ENCODE results near the gene RHOH. TPM values are rescaled to one million over a fixed set of nuclear protein-coding genes. Genes with fewer than 3 reads are reported as not detected.

The RHOH gene
- total and polyA plus RNA-seq, 2 experiments from 2014 or later = not detected

DNA sequence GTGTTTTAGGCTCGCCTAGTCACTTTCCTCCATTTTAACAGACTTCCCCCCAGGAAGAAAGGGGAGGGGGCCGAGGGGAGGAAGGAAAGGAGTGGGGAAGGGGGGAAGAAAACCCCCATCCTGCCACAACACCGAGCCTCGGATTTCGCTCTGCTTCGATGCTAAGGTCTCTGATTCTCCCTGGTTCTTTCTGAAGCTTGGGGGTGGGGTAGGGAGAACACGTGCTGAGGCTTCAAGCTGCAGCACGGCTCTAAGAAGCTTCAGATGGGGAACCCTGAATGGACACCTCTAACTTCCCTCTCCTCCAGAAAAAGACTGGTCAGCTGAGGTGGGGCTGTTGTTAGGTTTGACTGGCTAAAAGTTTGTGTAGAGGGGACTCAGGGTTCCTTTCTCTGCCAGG, 61.8 kb downstream of the RHOH start:
- Histone ChIP-seq H3K9me3 (ENCODE audit: low read depth) (no peaks in the 10 kb centered on the region), H4K20me1 (ENCODE audit: insufficient read depth) (no peaks in the 10 kb centered on the region), H3K4me3 (no peak overlapping the region), H3K9me2 (ENCODE audit: insufficient read depth) (no peaks in the 10 kb centered on the region), H3K9ac (no peak overlapping the region), H2AFZ (no peak overlapping the region), H3K4me1 (ENCODE audit: insufficient read depth) (peaks cover 20% of the 10 kb centered on the region), H3K27ac (no peak overlapping the region), H3F3A (ENCODE audit: insufficient read depth) (peaks cover 35% of the 10 kb centered on the region), H3K79me2 (ENCODE audit: insufficient read depth) (no peaks in the 10 kb centered on the region), H3K27me3 (replicated peaks; ENCODE audit: insufficient read depth) (0 out of 2 replicates have a peak, but pooled peaks cover 3% of the 10 kb centered on the region), H3K36me3 (ENCODE audit: low read depth) (no peaks in the 10 kb centered on the region), H3K4me2 (ENCODE audit: unreplicated experiment) (no peak overlapping the region)
- DNase-seq = no peak
- no peak for TF ChIP-seq EZH2 (IDR thresholded peaks at IDR 0.05; ENCODE audit: insufficient read depth, poor library complexity, severe bottlenecking)
- TF ChIP-seq EZH2phosphoT487 (IDR thresholded peaks at IDR 0.05; ENCODE audit: insufficient read depth, low read depth) = no peak
- in situ Hi-C loops (cut with MboI) = no loop called here
- 63 to 68% methylated on average over 4 to 8 of the region's 8 CpGs for WGBS, 2 experiments (ENCODE audit: low coverage in 1 of 2, low lambda C conversion rate in 2 of 2, missing lambda C conversion rate in 2 of 2)

DNA sequence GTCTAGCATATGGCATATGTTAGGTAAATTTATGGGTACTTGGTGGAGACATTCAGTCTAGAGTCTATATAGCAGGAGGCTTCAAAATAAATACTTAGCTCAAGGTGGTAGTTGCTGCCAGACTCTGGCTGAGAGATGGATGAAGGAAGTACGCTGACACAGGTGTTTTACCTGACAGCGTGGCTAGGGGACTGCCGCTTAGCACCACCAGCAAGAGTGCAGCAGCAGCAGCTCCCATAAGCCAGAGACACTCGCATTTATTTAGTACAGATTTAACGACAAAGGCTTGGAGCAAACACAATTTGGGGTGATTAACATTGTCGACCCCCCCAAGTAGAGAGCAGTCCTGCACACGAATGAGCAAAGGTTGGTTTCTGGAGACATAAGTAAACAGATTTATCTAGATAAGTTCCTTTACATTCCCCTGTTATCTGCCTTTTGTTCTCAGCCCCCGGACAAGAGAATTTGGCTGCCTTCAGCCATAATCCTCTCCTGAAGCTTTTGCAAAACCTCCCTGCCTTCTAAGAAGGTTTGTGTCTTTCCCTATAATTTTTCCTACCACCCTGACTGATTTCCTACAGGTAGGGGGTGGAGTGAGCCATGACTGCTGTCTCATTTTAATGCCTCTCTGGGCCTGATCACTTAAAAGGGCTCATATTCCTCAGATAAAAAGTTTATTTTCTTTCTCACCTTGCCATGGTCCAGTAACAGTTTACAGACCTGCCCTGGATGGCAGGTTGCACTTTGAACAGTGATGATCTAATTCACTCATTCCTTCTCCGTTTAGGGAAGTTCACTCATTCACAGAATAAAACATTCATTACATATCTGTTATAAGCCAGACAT, 64.6 kb downstream of the RHOH start:
- WGBS, 2 experiments (ENCODE audit: low coverage in 1 of 2, low lambda C conversion rate in 2 of 2, missing lambda C conversion rate in 2 of 2) = 66 to 68% methylated on average over 9 of the region's 9 CpGs
- no peaks in the 10 kb centered on the region for H3K79me2 ChIP-seq (ENCODE audit: insufficient read depth)
- in situ Hi-C loops (cut with MboI) = no loop called here
- H3K4me1 ChIP-seq (ENCODE audit: insufficient read depth) = peaks cover under 1% of the 10 kb centered on the region; the same call in 1 of the 2 replicates
- no peak overlapping the region for H3K4me3 ChIP-seq
- H2AFZ ChIP-seq = no peak overlapping the region
- 0 out of 2 replicates have a peak, but pooled peaks cover 3% of the 10 kb centered on the region for H3K27me3 ChIP-seq (replicated peaks; ENCODE audit: insufficient read depth)
- H3K9ac ChIP-seq = no peak overlapping the region
- no peak overlapping the region for H3K27ac ChIP-seq
- no peak for TF ChIP-seq EZH2 (IDR thresholded peaks at IDR 0.05; ENCODE audit: insufficient read depth, poor library complexity, severe bottlenecking)
- no peak for TF ChIP-seq EZH2phosphoT487 (IDR thresholded peaks at IDR 0.05; ENCODE audit: insufficient read depth, low read depth)
- H3K36me3 ChIP-seq (ENCODE audit: low read depth) = no peaks in the 10 kb centered on the region
- no peak overlapping the region for H3K4me2 ChIP-seq (ENCODE audit: unreplicated experiment)
- H3K9me3 ChIP-seq (ENCODE audit: low read depth) = no peaks in the 10 kb centered on the region
- H3K9me2 ChIP-seq (ENCODE audit: insufficient read depth) = no peaks in the 10 kb centered on the region
- H3F3A ChIP-seq (ENCODE audit: insufficient read depth) = peaks cover 9% of the 10 kb centered on the region
- no peak for DNase-seq
- H4K20me1 ChIP-seq (ENCODE audit: insufficient read depth) = no peaks in the 10 kb centered on the region

DNA sequence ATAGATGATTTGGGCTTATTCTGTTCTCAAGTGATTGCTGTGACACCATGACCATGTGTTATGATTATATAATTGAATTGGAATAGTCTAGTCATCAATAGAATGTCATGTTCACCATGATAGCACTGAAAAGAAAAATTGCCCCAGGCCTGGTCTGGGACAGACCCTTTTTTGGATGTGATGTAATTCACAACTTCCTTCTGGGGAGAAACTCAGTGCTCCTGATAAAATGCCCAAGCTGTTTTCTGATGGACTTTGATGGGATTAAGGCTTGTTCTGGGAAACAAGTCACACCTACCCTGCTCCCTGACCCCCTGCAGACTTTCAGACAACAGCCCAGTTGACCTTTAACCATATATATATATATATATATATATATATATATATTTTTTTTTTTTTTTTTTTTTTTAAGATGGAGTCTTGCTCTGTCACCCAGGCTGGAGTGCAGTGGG, 65.3 kb downstream of the RHOH start:
- in situ Hi-C loops (cut with MboI) = no loop called here
- no peaks in the 10 kb centered on the region for H3K4me1 ChIP-seq (ENCODE audit: insufficient read depth)
- no peak overlapping the region for H3K27ac ChIP-seq
- H3K4me3 ChIP-seq = no peak overlapping the region
- DNase-seq = no peak
- no peaks in the 10 kb centered on the region for H3K9me2 ChIP-seq (ENCODE audit: insufficient read depth)
- TF ChIP-seq EZH2phosphoT487 (IDR thresholded peaks at IDR 0.05; ENCODE audit: insufficient read depth, low read depth) (no peak), EZH2 (IDR thresholded peaks at IDR 0.05; ENCODE audit: insufficient read depth, poor library complexity, severe bottlenecking) (no peak)
- H3K4me2 ChIP-seq (ENCODE audit: unreplicated experiment) = no peak overlapping the region
- 0 out of 2 replicates have a peak, but pooled peaks cover 3% of the 10 kb centered on the region for H3K27me3 ChIP-seq (replicated peaks; ENCODE audit: insufficient read depth)
- no peaks in the 10 kb centered on the region for H3K79me2 ChIP-seq (ENCODE audit: insufficient read depth)
- H2AFZ ChIP-seq = no peak overlapping the region
- H4K20me1 ChIP-seq (ENCODE audit: insufficient read depth) = no peaks in the 10 kb centered on the region
- H3K9me3 ChIP-seq (ENCODE audit: low read depth) = no peaks in the 10 kb centered on the region
- H3F3A ChIP-seq (ENCODE audit: insufficient read depth) = peaks cover 2% of the 10 kb centered on the region; the same call in 1 of the 2 replicates
- no peaks in the 10 kb centered on the region for H3K36me3 ChIP-seq (ENCODE audit: low read depth)
- no peak overlapping the region for H3K9ac ChIP-seq

DNA sequence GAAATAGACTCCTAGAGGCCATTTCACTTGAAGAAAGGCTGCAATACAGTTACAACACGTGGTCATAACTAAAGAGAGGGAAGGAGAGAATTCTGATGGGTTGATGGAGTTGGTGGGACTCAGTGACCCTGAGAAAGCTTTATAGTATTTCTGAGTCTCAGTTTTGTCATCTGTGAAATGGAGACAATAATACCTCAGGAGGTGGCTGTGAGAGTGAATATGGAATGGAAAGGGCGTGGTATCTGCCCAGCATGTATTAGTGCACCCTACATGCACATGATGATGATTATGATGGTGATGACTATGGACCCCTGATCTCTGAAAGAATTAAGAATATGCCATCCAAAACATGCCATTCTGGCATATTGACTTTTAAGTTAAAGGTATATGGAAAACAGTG, 66.0 kb downstream of the RHOH start:
- WGBS, 2 experiments (ENCODE audit: low coverage in 1 of 2, low lambda C conversion rate in 2 of 2, missing lambda C conversion rate in 2 of 2) = 84 to 90% methylated on average over 2 of the region's 2 CpGs
- Histone ChIP-seq H3K9me3 (ENCODE audit: low read depth) (no peaks in the 10 kb centered on the region), H3K4me2 (ENCODE audit: unreplicated experiment) (no peak overlapping the region), H2AFZ (no peak overlapping the region), H3K27ac (no peak overlapping the region), H3K36me3 (ENCODE audit: low read depth) (no peaks in the 10 kb centered on the region), H3K9me2 (ENCODE audit: insufficient read depth) (no peaks in the 10 kb centered on the region), H3K9ac (no peak overlapping the region), H3K4me3 (no peak overlapping the region), H3K79me2 (ENCODE audit: insufficient read depth) (no peaks in the 10 kb centered on the region), H3K4me1 (ENCODE audit: insufficient read depth) (no peaks in the 10 kb centered on the region), H4K20me1 (ENCODE audit: insufficient read depth) (no peaks in the 10 kb centered on the region), H3K27me3 (replicated peaks; ENCODE audit: insufficient read depth) (0 out of 2 replicates have a peak, but pooled peaks cover 3% of the 10 kb centered on the region), H3F3A (ENCODE audit: insufficient read depth) (no peaks in the 10 kb centered on the region; the same call in 1 of the 2 replicates)
- in situ Hi-C loops (cut with MboI) = no loop called here
- DNase-seq = no peak
- TF ChIP-seq EZH2phosphoT487 (IDR thresholded peaks at IDR 0.05; ENCODE audit: insufficient read depth, low read depth) (no peak), EZH2 (IDR thresholded peaks at IDR 0.05; ENCODE audit: insufficient read depth, poor library complexity, severe bottlenecking) (no peak)

Data from GM23248 (cell line).